Ishikawa (cell line): Measurements from ENCODE around the gene CAMK2N1.

Experiments
- CEBPB ChIP-seq: IDR thresholded peaks from 2 replicates; pipeline ENCODE4 v1.6.1; 2012
- CREB1 ChIP-seq: IDR thresholded peaks from 2 replicates; pipeline ENCODE4 v1.6.1; 2012; ENCODE audit warnings: low read depth
- EGR1 ChIP-seq: IDR thresholded peaks from 2 replicates; pipeline ENCODE4 v1.6.1; 2012
- EP300 ChIP-seq: IDR thresholded peaks from 2 replicates; pipeline ENCODE4 v1.6.1; 2012; ENCODE audit warnings: borderline replicate concordance
- FOXM1 ChIP-seq: IDR thresholded peaks from 2 replicates; pipeline ENCODE4 v1.6.1; 2012; ENCODE audit warnings: low read depth, borderline replicate concordance
- NFIC ChIP-seq: IDR thresholded peaks from 2 replicates; pipeline ENCODE4 v1.6.1; 2012
- RAD21 ChIP-seq: IDR thresholded peaks from 2 replicates; pipeline ENCODE4 v1.6.1; 2012; ENCODE audit warnings: low read depth
- TAF1 ChIP-seq: IDR thresholded peaks from 2 replicates; pipeline ENCODE4 v1.6.1; 2012; ENCODE audit warnings: low read depth, mild to moderate bottlenecking
- TCF12 ChIP-seq: IDR thresholded peaks from 2 replicates; pipeline ENCODE4 v1.6.1; 2012; ENCODE audit warnings: low read depth
- TEAD4 ChIP-seq: IDR thresholded peaks from 2 replicates; pipeline ENCODE4 v1.6.1; 2012
- YY1 ChIP-seq: IDR thresholded peaks from 2 replicates; pipeline ENCODE4 v1.6.1; 2012; ENCODE audit warnings: low read depth
- ZBTB7A ChIP-seq: IDR thresholded peaks from 2 replicates; pipeline ENCODE4 v1.6.1; 2012; ENCODE audit warnings: low read depth
- TF ChIP-seq, protein P1 (sequence below): IDR thresholded peaks from 2 replicates; pipeline ENCODE4 v1.6.1; 2012
- TF ChIP-seq, protein P2 (sequence below): IDR thresholded peaks from 2 replicates; pipeline ENCODE4 v1.6.1; 2012; ENCODE audit warnings: low read depth, mild to moderate bottlenecking
- TF ChIP-seq, protein P3 (sequence below): IDR thresholded peaks from 2 replicates; pipeline ENCODE4 v1.6.1; 2012

Gene CAMK2N1

DNA sequence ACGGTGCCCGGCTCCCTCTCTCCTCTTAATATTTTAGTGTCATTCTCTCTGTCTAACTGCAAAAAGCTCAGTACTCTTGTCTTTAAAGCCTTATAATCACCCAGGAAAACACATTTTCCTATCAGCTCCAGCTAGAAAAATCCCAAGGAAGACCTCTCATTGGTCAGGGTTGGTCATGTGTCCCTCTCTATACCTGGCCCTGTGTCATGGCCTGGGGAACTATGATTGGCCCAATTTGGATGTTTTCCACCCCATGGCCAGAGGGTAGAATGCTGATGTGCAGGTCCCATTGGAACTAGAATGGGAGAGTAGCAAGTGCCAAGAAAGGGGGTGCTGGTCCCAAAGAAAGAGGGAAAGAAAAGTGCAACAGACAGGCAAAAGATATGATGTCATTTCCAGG, 27.3 kb downstream of the CAMK2N1 start:
- no peak for TF ChIP-seq EGR1
- no peak for TF ChIP-seq FOXM1
- TF ChIP-seq, protein P1, sequence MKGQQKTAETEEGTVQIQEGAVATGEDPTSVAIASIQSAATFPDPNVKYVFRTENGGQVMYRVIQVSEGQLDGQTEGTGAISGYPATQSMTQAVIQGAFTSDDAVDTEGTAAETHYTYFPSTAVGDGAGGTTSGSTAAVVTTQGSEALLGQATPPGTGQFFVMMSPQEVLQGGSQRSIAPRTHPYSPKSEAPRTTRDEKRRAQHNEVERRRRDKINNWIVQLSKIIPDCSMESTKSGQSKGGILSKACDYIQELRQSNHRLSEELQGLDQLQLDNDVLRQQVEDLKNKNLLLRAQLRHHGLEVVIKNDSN = no peak
- TF ChIP-seq, protein P2, sequence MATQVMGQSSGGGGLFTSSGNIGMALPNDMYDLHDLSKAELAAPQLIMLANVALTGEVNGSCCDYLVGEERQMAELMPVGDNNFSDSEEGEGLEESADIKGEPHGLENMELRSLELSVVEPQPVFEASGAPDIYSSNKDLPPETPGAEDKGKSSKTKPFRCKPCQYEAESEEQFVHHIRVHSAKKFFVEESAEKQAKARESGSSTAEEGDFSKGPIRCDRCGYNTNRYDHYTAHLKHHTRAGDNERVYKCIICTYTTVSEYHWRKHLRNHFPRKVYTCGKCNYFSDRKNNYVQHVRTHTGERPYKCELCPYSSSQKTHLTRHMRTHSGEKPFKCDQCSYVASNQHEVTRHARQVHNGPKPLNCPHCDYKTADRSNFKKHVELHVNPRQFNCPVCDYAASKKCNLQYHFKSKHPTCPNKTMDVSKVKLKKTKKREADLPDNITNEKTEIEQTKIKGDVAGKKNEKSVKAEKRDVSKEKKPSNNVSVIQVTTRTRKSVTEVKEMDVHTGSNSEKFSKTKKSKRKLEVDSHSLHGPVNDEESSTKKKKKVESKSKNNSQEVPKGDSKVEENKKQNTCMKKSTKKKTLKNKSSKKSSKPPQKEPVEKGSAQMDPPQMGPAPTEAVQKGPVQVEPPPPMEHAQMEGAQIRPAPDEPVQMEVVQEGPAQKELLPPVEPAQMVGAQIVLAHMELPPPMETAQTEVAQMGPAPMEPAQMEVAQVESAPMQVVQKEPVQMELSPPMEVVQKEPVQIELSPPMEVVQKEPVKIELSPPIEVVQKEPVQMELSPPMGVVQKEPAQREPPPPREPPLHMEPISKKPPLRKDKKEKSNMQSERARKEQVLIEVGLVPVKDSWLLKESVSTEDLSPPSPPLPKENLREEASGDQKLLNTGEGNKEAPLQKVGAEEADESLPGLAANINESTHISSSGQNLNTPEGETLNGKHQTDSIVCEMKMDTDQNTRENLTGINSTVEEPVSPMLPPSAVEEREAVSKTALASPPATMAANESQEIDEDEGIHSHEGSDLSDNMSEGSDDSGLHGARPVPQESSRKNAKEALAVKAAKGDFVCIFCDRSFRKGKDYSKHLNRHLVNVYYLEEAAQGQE = no peak
- TF ChIP-seq TCF12 = no peak
- TF ChIP-seq ZBTB7A = no peak
- TF ChIP-seq YY1 = no peak
- TF ChIP-seq EP300 = no peak

DNA sequence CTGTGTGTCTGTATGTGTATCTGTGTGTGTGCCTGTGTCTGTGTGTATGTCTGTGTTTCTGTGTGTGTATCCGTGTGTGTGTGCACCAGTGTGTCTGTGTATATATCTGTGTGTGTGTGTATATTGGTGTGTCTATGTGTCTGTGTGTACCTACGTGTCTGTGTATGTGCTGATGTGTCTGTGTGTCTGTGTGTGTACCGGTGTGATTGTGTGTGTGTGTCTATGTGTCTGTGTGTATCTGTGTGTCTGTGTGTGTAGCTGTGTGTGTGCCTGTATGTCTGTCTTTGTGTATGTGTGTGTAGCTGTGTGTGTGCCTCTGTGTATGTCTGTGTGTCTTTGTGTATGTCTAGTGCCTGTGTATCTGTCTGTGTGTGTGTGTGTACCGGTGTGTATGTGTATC, 32.0 kb downstream of the CAMK2N1 start:
- TF ChIP-seq FOXM1 (no peak), TAF1 (no peak), TEAD4 (no peak), NFIC (no peak), EGR1 (no peak), EP300 (no peak)
- TF ChIP-seq, protein P3, sequence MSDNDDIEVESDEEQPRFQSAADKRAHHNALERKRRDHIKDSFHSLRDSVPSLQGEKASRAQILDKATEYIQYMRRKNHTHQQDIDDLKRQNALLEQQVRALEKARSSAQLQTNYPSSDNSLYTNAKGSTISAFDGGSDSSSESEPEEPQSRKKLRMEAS = no peak
- TF ChIP-seq, protein P2 = no peak

DNA sequence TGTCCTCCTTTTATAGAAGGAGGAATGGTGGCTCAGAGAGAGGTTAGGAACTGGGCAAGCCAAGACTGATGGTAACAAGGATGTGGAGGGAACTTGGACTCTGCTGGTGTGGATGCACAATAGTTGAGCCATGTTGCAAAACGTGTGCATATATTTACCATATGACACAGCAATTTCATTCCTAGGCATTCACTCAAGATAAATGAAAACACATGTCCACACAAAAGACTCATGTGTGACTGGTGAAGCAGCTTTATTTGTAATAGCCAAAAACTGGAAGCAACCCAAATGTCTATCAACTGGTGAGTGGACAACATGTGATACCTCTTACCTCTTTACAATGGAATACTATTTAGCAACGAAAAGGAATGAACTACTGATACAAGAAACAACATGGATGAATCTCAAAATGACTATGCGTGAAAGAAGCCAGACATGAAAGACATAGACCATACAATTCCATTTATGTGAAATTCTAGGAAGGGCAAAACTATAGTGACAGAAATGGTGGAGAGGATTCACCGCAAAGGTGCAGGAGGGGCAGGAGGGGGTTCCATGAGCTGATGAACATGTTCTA, 36.2 kb downstream of the CAMK2N1 start:
- no peak for TF ChIP-seq CEBPB

DNA sequence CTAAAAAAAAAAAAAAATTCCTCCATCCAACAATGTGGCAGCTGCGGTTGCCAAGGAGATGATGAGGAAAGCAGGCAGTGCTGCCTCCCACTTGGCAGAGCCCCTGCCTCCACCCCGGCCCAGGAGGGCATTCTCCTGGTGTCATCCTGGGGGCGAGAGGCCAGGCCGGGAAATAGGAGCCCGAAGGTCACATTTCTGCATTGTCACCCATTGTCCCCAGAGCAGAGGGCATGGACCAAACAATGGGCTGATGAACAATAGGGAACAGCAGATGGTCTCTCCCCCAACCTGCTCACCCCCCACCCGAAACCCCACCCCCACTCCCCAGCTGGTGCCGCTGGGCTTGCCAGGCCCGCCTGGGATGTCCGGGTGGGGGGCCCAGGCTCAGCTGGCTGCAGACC, 37.3 kb downstream of the CAMK2N1 start:
- TF ChIP-seq CEBPB (no peak), TAF1 (no peak), NFIC (no peak), RAD21 (no peak), EGR1 (no peak), FOXM1 (no peak), YY1 (no peak), EP300 (no peak), TCF12 (no peak)
- TF ChIP-seq, protein P3 = no peak
- TF ChIP-seq, protein P1 = no peak
- TF ChIP-seq, protein P2 = no peak

DNA sequence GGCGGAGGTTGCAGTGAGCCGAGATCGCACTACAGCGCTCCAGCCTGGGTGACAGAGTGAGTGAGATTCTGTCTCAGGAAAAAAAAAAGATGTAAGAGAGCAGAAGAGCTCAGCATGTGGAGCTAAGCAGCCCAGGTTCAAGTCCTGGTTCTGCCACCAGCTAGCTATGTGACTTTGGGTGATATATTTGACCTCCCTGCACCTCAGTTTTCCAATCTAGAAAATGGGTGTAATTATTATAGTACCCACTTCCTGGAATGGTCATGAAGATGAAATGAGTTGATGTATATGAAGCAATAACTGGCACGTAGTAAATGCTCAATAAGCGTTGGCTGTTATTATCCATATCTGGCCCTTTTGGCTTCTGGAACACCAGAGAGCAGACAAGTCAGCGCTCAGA, 38.2 kb downstream of the CAMK2N1 start:
- TF ChIP-seq ZBTB7A = no peak
- TF ChIP-seq, protein P2 = no peak
- no peak for TF ChIP-seq FOXM1
- TF ChIP-seq, protein P3 = no peak
- TF ChIP-seq CEBPB = no peak
- no peak for TF ChIP-seq TAF1
- no peak for TF ChIP-seq RAD21
- TF ChIP-seq TCF12 = no peak
- TF ChIP-seq EP300 = no peak
- no peak for TF ChIP-seq EGR1
- no peak for TF ChIP-seq CREB1
- TF ChIP-seq, protein P1 = no peak
- no peak for TF ChIP-seq YY1
- TF ChIP-seq NFIC = no peak
- TF ChIP-seq TEAD4 = no peak
